Bronchial epithelial cell (primary cell): Measurements from ENCODE around the gene EIPR1. TPM values are rescaled to one million over a fixed set of nuclear protein-coding genes. Genes with fewer than 3 reads are reported as not detected.

ENCODE experiments used
- DNase-seq: peaks from one replicate; pipeline ENCODE4 v3.0.0-alpha.2; 2010; ENCODE audit warnings: low read depth
- FAIRE-seq: peaks from 2 replicates; lab custom pipeline; 2011; peaks lifted over from hg19 to GRCh38; lab: Jason Lieb, UNC
- H3K27me3 ChIP-seq: 2 replicates; pipeline ENCODE4 v1.5.1; 2011; ENCODE audit warnings: low read length; ENCODE audit not compliant: control insufficient read depth, insufficient read depth
- H3K36me3 ChIP-seq: 2 replicates; pipeline ENCODE4 v1.5.1; 2011; ENCODE audit warnings: low read length; ENCODE audit not compliant: control insufficient read depth, insufficient read depth
- H3K4me3 ChIP-seq: 2 replicates; pipeline ENCODE4 v1.5.1; 2011; ENCODE audit warnings: mild to moderate bottlenecking, low read depth, low read length, control low read depth
- CTCF ChIP-seq: IDR thresholded peaks from 2 replicates; pipeline ENCODE4 v1.5.1; 2011; ENCODE audit warnings: mild to moderate bottlenecking, moderate library complexity, low read length, control low read depth, inconsistent platforms; ENCODE audit not compliant: insufficient read depth, severe bottlenecking
- total RNA-seq: library from RNA; depleted of rRNA; stranded (reverse); fragments of >200 nt; gene quantifications from 2 replicates; pipeline ENCODE4 v1.2.1, GENCODE V29; 2014

The EIPR1 gene
- total RNA-seq, 1 donor from 2014 or later: 44.5 TPM

DNA sequence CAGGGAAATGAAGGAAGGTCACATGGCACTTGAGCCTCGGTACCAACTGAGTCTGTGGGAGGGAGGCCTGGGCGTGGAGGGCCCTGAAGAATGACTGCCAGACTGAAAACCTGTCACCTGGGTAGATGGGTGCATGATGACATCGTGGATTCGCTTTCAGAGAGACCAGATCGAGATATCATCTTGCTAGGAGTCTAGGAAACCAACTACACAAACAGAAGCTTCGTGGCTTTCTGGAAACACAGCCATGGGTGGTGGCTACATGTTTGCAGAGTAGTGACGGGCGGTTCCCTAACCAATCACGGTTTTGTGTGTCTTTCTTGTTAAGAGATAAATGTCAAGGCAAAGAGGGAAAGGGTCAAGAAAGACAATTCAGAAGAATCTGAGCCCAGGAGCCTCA is 155.0 kb downstream of the EIPR1 start:
- TF ChIP-seq CTCF: no peak
- H3K27me3 ChIP-seq: no peaks in the 10 kb centered on the region
- DNase-seq (no peak), FAIRE-seq (no peak)
- H3K36me3 ChIP-seq: no peaks in the 10 kb centered on the region
- H3K4me3 ChIP-seq: no peak overlapping the region

GRCh38 chr2:3219536-3219935 is 158.1 kb downstream of the EIPR1 start:
- Histone ChIP-seq H3K36me3 (no peaks in the 10 kb centered on the region), H3K4me3 (no peak overlapping the region), H3K27me3 (no peaks in the 10 kb centered on the region)
- DNase-seq (no peak), FAIRE-seq (no peak)
- TF ChIP-seq CTCF: no peak

DNA sequence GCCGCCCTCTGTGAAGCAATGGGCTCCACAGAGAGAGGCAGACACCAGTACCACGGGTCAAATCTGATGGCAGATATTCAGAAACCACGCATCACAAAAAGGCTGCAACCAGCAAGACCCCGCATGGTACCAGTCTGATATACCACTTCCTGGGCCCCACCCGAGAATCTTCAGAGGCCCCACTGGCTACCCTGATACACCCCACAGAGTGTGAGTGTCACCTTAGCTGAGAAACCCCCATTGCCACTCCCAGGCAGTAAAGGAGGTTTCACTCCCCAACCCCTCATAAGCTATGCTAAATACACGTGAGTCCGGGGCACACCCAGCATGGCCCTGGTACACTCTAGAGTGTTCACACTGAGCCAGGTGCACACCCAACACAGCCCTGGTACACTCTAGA is 160.0 kb downstream of the EIPR1 start:
- Histone ChIP-seq H3K4me3 (no peak overlapping the region), H3K27me3 (no peaks in the 10 kb centered on the region), H3K36me3 (no peaks in the 10 kb centered on the region)
- no peak for TF ChIP-seq CTCF
- DNase-seq: no peak
- no peak for FAIRE-seq

DNA sequence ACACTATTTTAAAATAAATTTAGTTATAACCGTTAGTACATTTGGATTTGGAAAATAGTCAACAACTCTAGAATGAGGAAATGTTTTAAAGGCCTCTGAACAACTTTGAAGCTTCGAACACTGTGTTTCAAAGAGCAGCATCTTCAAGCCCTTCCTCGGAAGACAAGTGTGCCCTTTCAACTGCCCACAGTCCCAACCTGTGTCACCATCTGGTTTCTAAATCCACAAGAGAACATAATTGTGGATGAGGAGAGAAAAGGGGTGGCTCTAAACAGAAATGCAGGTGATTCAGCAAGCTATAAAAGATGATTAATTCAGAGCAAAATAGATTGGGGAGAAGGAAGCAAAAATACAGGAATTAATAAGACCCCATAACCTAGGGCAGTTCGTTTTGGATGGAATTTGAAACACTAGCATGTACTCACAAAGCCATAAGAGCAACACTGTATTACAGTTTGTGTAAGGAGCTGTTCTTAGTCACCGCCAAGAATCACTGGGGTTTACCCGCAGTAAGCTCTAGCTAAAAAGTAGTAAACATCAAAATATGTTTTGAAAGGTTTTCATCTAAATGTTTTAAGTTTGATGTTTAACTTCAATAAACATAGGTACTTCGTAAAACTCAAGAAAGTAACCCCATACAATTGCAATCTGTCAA is 160.7 kb downstream of the EIPR1 start:
- FAIRE-seq (no peak), DNase-seq (no peak)
- Histone ChIP-seq H3K27me3 (no peaks in the 10 kb centered on the region), H3K36me3 (no peaks in the 10 kb centered on the region), H3K4me3 (no peak overlapping the region)
- TF ChIP-seq CTCF: no peak

DNA sequence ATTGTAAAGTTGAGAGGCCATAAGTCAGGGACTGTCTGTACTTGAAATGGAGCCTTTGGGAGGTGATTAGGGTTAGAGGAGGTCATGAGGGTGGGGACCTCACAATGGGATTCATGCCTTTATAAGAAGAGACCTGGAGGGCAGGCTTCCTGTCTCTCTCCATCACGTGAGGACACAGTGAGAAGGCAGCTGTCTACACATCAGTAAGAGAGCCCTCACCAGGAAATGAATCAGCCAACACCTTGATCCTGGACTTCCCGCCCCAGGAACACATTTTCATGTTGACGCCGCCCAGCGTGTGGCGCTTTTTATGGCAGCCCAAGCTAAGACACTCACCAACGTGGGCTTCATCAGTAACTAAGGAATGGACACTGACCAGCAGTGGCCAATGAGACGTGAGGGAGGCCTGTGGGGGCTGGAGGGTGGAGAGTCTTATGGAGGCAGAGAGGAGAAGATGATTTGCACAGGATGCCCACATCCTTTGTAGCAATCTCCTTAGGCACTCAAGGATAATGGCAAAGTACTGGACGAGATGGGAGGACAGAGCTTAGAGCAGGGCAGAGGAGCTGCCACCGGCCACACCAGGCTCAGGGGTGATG is 162.7 kb downstream of the EIPR1 start:
- TF ChIP-seq CTCF: no peak
- DNase-seq (no peak), FAIRE-seq (no peak)
- peaks cover 2% of the 10 kb centered on the region for H3K36me3 ChIP-seq
- no peak overlapping the region for H3K4me3 ChIP-seq
- H3K27me3 ChIP-seq: no peaks in the 10 kb centered on the region
